Smooth muscle cell (in vitro differentiated cells): Measurements from ENCODE around the gene BRD1. TPM values are rescaled to one million over a fixed set of nuclear protein-coding genes. Genes with fewer than 3 reads are reported as not detected.

ENCODE experiments used
- DNase-seq: peaks from one replicate; lab custom pipeline; 2025; ENCODE audit not compliant: unreplicated experiment; lab: John Stamatoyannopoulos, UW
- H2AFZ ChIP-seq: fragments of 200-600 bp; sonication (generic); 2 replicates; pipeline ENCODE4 v1.6.0; 2016; ENCODE audit warnings: antibody characterized with exemption, low read depth, mild to moderate bottlenecking
- H3F3A ChIP-seq: fragments of 200-600 bp; sonication (generic); 2 replicates; pipeline ENCODE4 v1.6.0; 2017; ENCODE audit warnings: antibody characterized with exemption, low read depth
- H3K27ac ChIP-seq: fragments of 200-600 bp; sonication (generic); 2 replicates; pipeline ENCODE4 v1.5.1; 2016; ENCODE audit warnings: low read depth, mild to moderate bottlenecking
- H3K27me3 ChIP-seq: fragments of 200-600 bp; sonication (generic); 2 replicates; pipeline ENCODE4 v1.6.1; 2016; ENCODE audit warnings: low read depth, mild to moderate bottlenecking
- H3K36me3 ChIP-seq: fragments of 200-600 bp; sonication (generic); 2 replicates; pipeline ENCODE4 v1.5.1; 2016; ENCODE audit warnings: low read depth
- H3K4me1 ChIP-seq: fragments of 200-600 bp; sonication (generic); 2 replicates; pipeline ENCODE4 v1.5.1; 2016; ENCODE audit warnings: low read depth
- H3K4me2 ChIP-seq: fragments of 200-600 bp; sonication (generic); 2 replicates; pipeline ENCODE4 v1.6.0; 2016; ENCODE audit warnings: mild to moderate bottlenecking
- H3K4me3 ChIP-seq: fragments of 200-600 bp; sonication (generic); 2 replicates; pipeline ENCODE4 v1.5.1; 2016; ENCODE audit warnings: mild to moderate bottlenecking
- H3K79me2 ChIP-seq: fragments of 200-600 bp; sonication (generic); 2 replicates; pipeline ENCODE4 v1.6.0; 2016; ENCODE audit warnings: low read depth, mild to moderate bottlenecking
- H3K9ac ChIP-seq: fragments of 200-600 bp; sonication (generic); 2 replicates; pipeline ENCODE4 v1.6.0; 2016; ENCODE audit warnings: low read depth
- H3K9me3 ChIP-seq: fragments of 200-600 bp; sonication (generic); replicated peaks from 2 replicates; pipeline ENCODE4 v1.5.1; 2016; ENCODE audit warnings: low read depth
- H4K20me1 ChIP-seq: fragments of 200-600 bp; sonication (generic); 2 replicates; pipeline ENCODE4 v1.6.0; 2016; ENCODE audit warnings: low read depth
- WGBS: methylation state at CpG from one replicate; pipeline ENCODE4 v1.1.7; 2016; ENCODE audit warnings: low lambda C conversion rate; 5-methylcytosine and 5-hydroxymethylcytosine counted together
- polyA plus RNA-seq: library from polyadenylated mRNA; unstranded; fragments of >200 nt; fragmentation: Nextera tagmentation; extraction: Ambion mirVana; gene quantifications from 2 replicates; pipeline ENCODE4 v1.2.1, GENCODE V29; 2016
- total RNA-seq: library from RNA; depleted of rRNA; stranded (reverse); fragments of >200 nt; gene quantifications from 2 replicates; pipeline ENCODE4 v1.2.3, GENCODE V29; 2014
- TF ChIP-seq, protein P1 (sequence below): fragments of 200-600 bp; sonication (generic); IDR thresholded peaks from 2 replicates; pipeline ENCODE4 v1.5.1; 2017; ENCODE audit warnings: borderline replicate concordance, mild to moderate bottlenecking, antibody characterized with exemption; ENCODE audit not compliant: insufficient read depth, poor library complexity, severe bottlenecking

BRD1 gene
- total and polyA plus RNA-seq, 2 experiments from 2014 or later, result 15.0 to 20.5 TPM

DNA sequence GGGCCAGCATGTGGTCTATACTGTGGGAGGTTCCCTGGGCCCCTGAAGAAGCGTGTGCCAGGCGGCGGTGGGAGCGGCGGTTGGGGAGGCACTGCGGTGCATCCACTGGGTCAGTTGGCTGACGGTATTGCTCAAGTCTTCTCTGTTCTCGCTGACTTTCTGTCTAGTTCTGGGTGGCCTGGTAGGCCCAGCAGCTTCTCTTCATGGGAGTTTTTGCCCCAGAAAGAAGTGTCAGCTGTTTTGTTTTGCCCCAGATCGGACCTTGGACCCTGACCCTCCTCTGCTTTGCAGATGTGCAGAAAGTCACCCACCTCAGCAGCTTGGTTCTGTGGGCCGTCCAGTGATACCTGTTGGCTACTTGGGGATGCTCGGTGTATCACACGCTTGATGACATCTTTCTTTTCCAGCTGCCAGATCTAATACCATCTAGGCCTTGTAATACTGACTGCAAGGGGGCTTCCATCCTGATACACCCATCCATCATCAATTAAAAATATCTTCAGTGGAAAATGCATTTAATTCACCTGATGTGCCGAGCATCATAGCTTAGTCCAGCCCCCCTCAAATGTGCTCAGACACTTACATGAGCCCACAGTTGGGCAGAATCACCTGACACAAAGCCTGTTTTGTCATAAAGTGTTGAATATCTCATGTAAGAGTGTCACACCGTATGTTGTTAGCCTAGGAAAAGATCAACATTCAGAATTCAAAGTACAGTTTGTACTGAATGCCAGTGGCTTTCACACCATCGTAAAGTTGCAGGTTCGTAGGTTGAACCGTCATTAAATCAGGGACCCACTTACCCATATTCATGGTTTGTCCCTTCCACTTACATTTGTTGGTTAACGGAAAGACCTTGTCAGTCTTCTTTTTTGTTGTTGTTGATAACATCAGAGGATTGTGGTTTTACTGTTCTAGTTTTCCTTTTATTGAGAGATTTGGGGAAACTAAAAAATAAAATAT lies 39.9 kb upstream of the BRD1 start:
- Histone ChIP-seq H3K4me1 (no peaks in the 10 kb centered on the region), H3K9me3 (peaks cover 18% of the 10 kb centered on the region), H3K4me3 (no peak overlapping the region), H3K79me2 (peaks cover 98% of the 10 kb centered on the region), H3K27me3 (no peaks in the 10 kb centered on the region), H2AFZ (no peak overlapping the region), H4K20me1 (peaks cover 74% of the 10 kb centered on the region), H3K4me2 (no peak overlapping the region), H3F3A (no peaks in the 10 kb centered on the region), H3K36me3 (peaks cover 15% of the 10 kb centered on the region), H3K9ac (no peak overlapping the region), H3K27ac (no peak overlapping the region)
- no peak for DNase-seq
- TF ChIP-seq, protein P1, sequence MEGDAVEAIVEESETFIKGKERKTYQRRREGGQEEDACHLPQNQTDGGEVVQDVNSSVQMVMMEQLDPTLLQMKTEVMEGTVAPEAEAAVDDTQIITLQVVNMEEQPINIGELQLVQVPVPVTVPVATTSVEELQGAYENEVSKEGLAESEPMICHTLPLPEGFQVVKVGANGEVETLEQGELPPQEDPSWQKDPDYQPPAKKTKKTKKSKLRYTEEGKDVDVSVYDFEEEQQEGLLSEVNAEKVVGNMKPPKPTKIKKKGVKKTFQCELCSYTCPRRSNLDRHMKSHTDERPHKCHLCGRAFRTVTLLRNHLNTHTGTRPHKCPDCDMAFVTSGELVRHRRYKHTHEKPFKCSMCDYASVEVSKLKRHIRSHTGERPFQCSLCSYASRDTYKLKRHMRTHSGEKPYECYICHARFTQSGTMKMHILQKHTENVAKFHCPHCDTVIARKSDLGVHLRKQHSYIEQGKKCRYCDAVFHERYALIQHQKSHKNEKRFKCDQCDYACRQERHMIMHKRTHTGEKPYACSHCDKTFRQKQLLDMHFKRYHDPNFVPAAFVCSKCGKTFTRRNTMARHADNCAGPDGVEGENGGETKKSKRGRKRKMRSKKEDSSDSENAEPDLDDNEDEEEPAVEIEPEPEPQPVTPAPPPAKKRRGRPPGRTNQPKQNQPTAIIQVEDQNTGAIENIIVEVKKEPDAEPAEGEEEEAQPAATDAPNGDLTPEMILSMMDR, result no peak
- 98% methylated on average over 18 of the region's 18 CpGs for WGBS

DNA sequence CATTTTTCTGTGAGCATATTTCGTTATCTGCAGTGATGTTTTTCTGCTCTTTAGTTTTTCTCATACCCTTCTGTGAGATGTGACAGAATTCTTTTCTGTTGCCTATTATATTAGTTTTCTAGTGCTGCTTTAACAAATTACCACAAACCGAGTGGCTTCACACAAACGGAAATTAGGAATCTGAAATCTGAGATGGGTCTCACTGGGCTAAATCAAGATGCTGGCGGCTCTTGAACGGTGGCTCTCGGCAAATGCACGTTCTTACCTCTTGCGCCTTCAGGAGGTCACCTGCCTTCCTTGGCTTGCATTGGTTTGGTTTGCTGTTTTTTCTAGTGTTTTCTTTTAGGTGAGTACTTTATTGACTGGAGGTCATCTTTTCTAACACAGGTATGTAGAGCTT lies 39.0 kb upstream of the BRD1 start:
- peaks cover 74% of the 10 kb centered on the region for H4K20me1 ChIP-seq
- 92% methylated on average over 8 of the region's 8 CpGs for WGBS

DNA sequence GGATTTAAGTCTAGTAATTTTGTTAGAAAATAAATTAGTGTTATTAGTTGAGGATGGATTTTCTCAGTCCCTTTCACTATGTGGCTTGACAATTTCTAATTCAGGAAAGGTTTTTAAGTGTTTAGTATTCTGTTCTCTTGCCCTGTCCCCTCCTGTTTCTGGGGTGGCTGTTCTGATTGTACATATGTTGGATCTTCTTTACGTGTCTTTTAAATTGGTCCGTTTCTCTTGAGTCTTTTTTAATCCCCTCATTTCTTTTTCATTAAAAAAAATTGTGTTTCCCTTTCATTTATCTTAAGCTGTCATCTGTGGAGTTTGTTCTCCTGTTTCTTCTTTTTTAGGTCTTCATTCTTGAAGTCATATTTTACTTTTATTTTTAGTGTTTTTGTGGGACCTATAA lies 38.5 kb upstream of the BRD1 start:
- H3K9me3 ChIP-seq, result peaks cover 18% of the 10 kb centered on the region
- H3K36me3 ChIP-seq, result peaks cover 15% of the 10 kb centered on the region
- H3K4me1 ChIP-seq, result no peaks in the 10 kb centered on the region
- H3K27ac ChIP-seq, result no peak overlapping the region
- TF ChIP-seq, protein P1, result no peak
- H3K79me2 ChIP-seq, result peaks cover 97% of the 10 kb centered on the region
- no peak overlapping the region for H3K4me3 ChIP-seq
- peaks cover 5% of the 10 kb centered on the region for H3F3A ChIP-seq
- no peak for DNase-seq
- no peak overlapping the region for H2AFZ ChIP-seq
- 50% methylated on average over 2 of the region's 2 CpGs for WGBS
- H4K20me1 ChIP-seq, result peaks cover 74% of the 10 kb centered on the region
- no peaks in the 10 kb centered on the region for H3K27me3 ChIP-seq
- H3K9ac ChIP-seq, result no peak overlapping the region
- H3K4me2 ChIP-seq, result no peak overlapping the region

More for the DNA sequence above, 39.0 kb upstream of the BRD1 start:
- Histone ChIP-seq H3K4me2 (no peak overlapping the region), H3K9ac (no peak overlapping the region), H3K4me1 (no peaks in the 10 kb centered on the region), H2AFZ (no peak overlapping the region), H3K79me2 (peaks cover 97% of the 10 kb centered on the region), H3K36me3 (peaks cover 15% of the 10 kb centered on the region), H3K27ac (no peak overlapping the region), H3F3A (peaks cover 3% of the 10 kb centered on the region), H3K4me3 (no peak overlapping the region), H3K9me3 (peaks cover 18% of the 10 kb centered on the region), H3K27me3 (no peaks in the 10 kb centered on the region)
- TF ChIP-seq, protein P1, result no peak
- no peak for DNase-seq

DNA sequence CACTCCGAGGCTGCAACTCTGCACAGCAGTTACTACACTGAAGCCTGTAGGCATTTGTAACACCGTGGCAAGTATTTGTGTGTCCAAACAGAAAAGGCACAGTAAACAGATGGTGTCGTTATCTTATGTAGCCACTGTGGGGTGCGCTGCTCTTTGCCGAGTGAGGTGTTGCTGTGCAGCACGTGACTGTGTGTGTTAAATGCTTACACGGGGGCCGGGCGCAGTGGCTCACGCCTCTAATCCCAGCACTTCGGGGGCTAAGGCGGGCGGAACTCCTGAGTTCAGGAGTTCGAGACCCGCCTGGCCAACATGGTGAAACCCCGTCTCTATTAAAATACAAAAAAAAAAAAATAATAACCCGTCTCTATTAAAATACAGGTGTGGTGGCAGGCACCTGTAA lies 37.5 kb upstream of the BRD1 start:
- Histone ChIP-seq H3K27ac (no peak overlapping the region), H3K4me1 (no peaks in the 10 kb centered on the region), H4K20me1 (peaks cover 74% of the 10 kb centered on the region), H3K4me2 (no peak overlapping the region), H3K79me2 (peaks cover 97% of the 10 kb centered on the region), H3K36me3 (peaks cover 15% of the 10 kb centered on the region), H3K4me3 (no peak overlapping the region), H3K9ac (no peak overlapping the region), H3K27me3 (no peaks in the 10 kb centered on the region), H3F3A (peaks cover 5% of the 10 kb centered on the region), H3K9me3 (peaks cover 18% of the 10 kb centered on the region), H2AFZ (no peak overlapping the region)
- 93% methylated on average over 17 of the region's 17 CpGs for WGBS
- TF ChIP-seq, protein P1, result no peak
- no peak for DNase-seq
